ENCODE results near the gene ECT2. TPM values are rescaled to one million over a fixed set of nuclear protein-coding genes. Genes with fewer than 3 reads are reported as not detected.

Gene ECT2
- total RNA-seq, 1 experiment from 2014 or later = 81.3 TPM

- H3K79me1 ChIP-seq (ENCODE audit: insufficient read depth, low read depth, low read length, poor library complexity, severe bottlenecking) = no peaks in the 10 kb centered on the region
- no peak overlapping the region for H2BK12ac ChIP-seq (ENCODE audit: insufficient read length, low read depth, low read length)
- H3K27ac Mint-ChIP-seq = no peak overlapping the region
- H2BK5ac ChIP-seq (ENCODE audit: insufficient read length, low read length) = no peak overlapping the region
- no peak overlapping the region for H3T11ph ChIP-seq (ENCODE audit: low read length)
- no peak overlapping the region for H2AFZ ChIP-seq (ENCODE audit: low read length)
- no peak overlapping the region for H4K5ac ChIP-seq (ENCODE audit: insufficient read length, low read depth, low read length)
- no peak overlapping the region for H2BK20ac ChIP-seq (ENCODE audit: low read depth, low read length, poor library complexity, severe bottlenecking)
- no CpG with 5 or more reads among the region's 10 CpGs for WGBS (ENCODE audit: extremely low coverage, insufficient read length, low lambda C conversion rate)
- no peak for TF ChIP-seq CTCF (conservative IDR thresholded peaks at IDR 0.05)
- H3K27me3 ChIP-seq (ENCODE audit: insufficient read depth, low read length) = no peaks in the 10 kb centered on the region
- H2BK120ac ChIP-seq (ENCODE audit: low read depth, low read length, poor library complexity, severe bottlenecking) = no peak overlapping the region
- H3K4me1 Mint-ChIP-seq = no peaks in the 10 kb centered on the region
- H3K4me1 ChIP-seq (ENCODE audit: insufficient read depth, low read length) = no peaks in the 10 kb centered on the region
- no peak overlapping the region for H3K4me3 Mint-ChIP-seq
- H4K91ac ChIP-seq (ENCODE audit: insufficient read length, low read depth, low read length) = no peak overlapping the region
- DNase-seq = no peak
- H2BK15ac ChIP-seq (ENCODE audit: low read depth, low read length) = no peak overlapping the region
- no peak overlapping the region for H3K14ac ChIP-seq (ENCODE audit: insufficient read depth, low read length)
- H3K56ac ChIP-seq (ENCODE audit: insufficient read length, low read depth, low read length) = no peak overlapping the region
- no peaks in the 10 kb centered on the region for H3K23me2 ChIP-seq (ENCODE audit: insufficient read length, low read depth, low read length, poor library complexity, severe bottlenecking)
- H3K79me2 ChIP-seq (ENCODE audit: insufficient read depth, low read length) = no peaks in the 10 kb centered on the region
- H3K9ac ChIP-seq (ENCODE audit: extremely low read depth, insufficient read length, low read length) = no peak overlapping the region
- H3K9me3 Mint-ChIP-seq = no peaks in the 10 kb centered on the region; a peak in 1 of 5 replicates
- H3K18ac ChIP-seq (ENCODE audit: insufficient read length, low read depth, low read length) = no peak overlapping the region
- H4K20me1 ChIP-seq (ENCODE audit: control insufficient read depth, insufficient read depth, insufficient read length) = no peaks in the 10 kb centered on the region
- peaks cover 69 to 96% (median 94%) of the 10 kb centered on the region in 3 experiments for H3K36me3 Mint-ChIP-seq (ENCODE audit: insufficient read depth in 1 of 3, low read depth in 3 of 3)
- no peak overlapping the region for H3K4me2 ChIP-seq (ENCODE audit: insufficient read depth, insufficient read length, low read length)
- H2AK5ac ChIP-seq (ENCODE audit: insufficient read length, low read length) = no peak overlapping the region
- no peaks in the 10 kb centered on the region for H3K27me3 Mint-ChIP-seq (ENCODE audit: low read depth)
- H3K23ac ChIP-seq (ENCODE audit: insufficient read length, low read depth, low read length) = no peak overlapping the region
- H3K27ac ChIP-seq (ENCODE audit: insufficient read length, low read depth, low read length) = no peak overlapping the region
- H3K4ac ChIP-seq (ENCODE audit: low read depth, low read length) = no peak overlapping the region
- H4K8ac ChIP-seq (replicated peaks; ENCODE audit: insufficient read length, low read depth, low read length) = no peak overlapping the region
- no peaks in the 10 kb centered on the region for H3K9me3 ChIP-seq (ENCODE audit: control insufficient read depth, low read depth, low read length)
These were observed 16.3 kb downstream of the ECT2 start for GRCh38 chr3:172766718-172767405.
